IMR-90 (cell line): ENCODE data around the gene TRIM17. TPM values are rescaled to one million over a fixed set of nuclear protein-coding genes. Genes with fewer than 3 reads are reported as not detected.

Experiments
- ATAC-seq: fragments of 200-7000 bp; cut with Tn5 transposase; 2 replicates; pipeline ENCODE4 v1.9.1; 2020; ENCODE audit warnings: low read depth, mild to moderate bottlenecking, moderate library complexity
- BruUV-seq: library from RNA; stranded (reverse); fragments of 400-500 nt; replicated peaks from 2 replicates; lab custom pipeline; 2021; lab: Mats Ljungman, UMichigan
- CTCF ChIA-PET: fragments of 300-600 bp; formaldehyde crosslinking; extraction: SDS; loops from one replicate; lab custom pipeline; 2021; ENCODE audit warnings: antibody characterized with exemption; lab: Yijun Ruan, JAX
- POLR2A ChIA-PET: fragments of 300-600 bp; sonication (Branson Sonifier 250); formaldehyde crosslinking; loops from one replicate; lab custom pipeline; 2022; ENCODE audit warnings: antibody characterized with exemption; ENCODE audit not compliant: unreplicated experiment; lab: Charles Lee
- DNase-seq: peaks from one replicate; pipeline ENCODE4 v3.0.0; 2013
- H2AFZ ChIP-seq: replicated peaks from 2 replicates; pipeline ENCODE3; 2013; ENCODE audit warnings: low read length, mild to moderate bottlenecking; ENCODE audit not compliant: poor library complexity
- H2AK5ac ChIP-seq: 2 replicates; pipeline ENCODE4 v1.6.1; 2013; ENCODE audit warnings: low read depth, low read length, inconsistent platforms
- H2AK9ac ChIP-seq: replicated peaks from 2 replicates; pipeline ENCODE3; 2013; ENCODE audit warnings: mild to moderate bottlenecking, low read depth, low read length, moderate library complexity; ENCODE audit not compliant: poor library complexity
- H2BK120ac ChIP-seq: 2 replicates; pipeline ENCODE4 v1.6.1; 2013; ENCODE audit warnings: low read depth, low read length, inconsistent platforms
- H2BK15ac ChIP-seq: 3 replicates; pipeline ENCODE4 v1.6.1; 2013; ENCODE audit warnings: low read depth, low read length, inconsistent platforms
- H2BK20ac ChIP-seq: 2 replicates; pipeline ENCODE4 v1.6.1; 2013; ENCODE audit warnings: low read depth, mild to moderate bottlenecking, inconsistent platforms, low read length, moderate library complexity
- H2BK5ac ChIP-seq: 2 replicates; pipeline ENCODE4 v1.6.1; 2013; ENCODE audit warnings: mild to moderate bottlenecking, low read depth, low read length, inconsistent platforms; ENCODE audit not compliant: poor library complexity, severe bottlenecking
- H3K14ac ChIP-seq: replicated peaks from 2 replicates; pipeline ENCODE4 v1.6.1; 2013; ENCODE audit warnings: low read depth, low read length, inconsistent platforms
- H3K18ac ChIP-seq: 2 replicates; pipeline ENCODE4 v1.6.1; 2013; ENCODE audit warnings: low read depth, low read length, control low read depth
- H3K23ac ChIP-seq: 2 replicates; pipeline ENCODE4 v1.6.1; 2013; ENCODE audit warnings: low read depth, low read length, inconsistent platforms
- H3K27ac ChIP-seq: 2 replicates; pipeline ENCODE4 v1.5.1; 2013; ENCODE audit warnings: mild to moderate bottlenecking, control low read depth, low read length; ENCODE audit not compliant: insufficient read depth
- H3K27me3 ChIP-seq: 2 replicates; pipeline ENCODE4 v1.6.1; 2013; ENCODE audit warnings: low read length; ENCODE audit not compliant: control insufficient read depth, insufficient read depth
- H3K36me3 ChIP-seq: 2 replicates; pipeline ENCODE4 v1.6.1; 2013; ENCODE audit warnings: low read length, mixed read lengths; ENCODE audit not compliant: control insufficient read depth, insufficient read depth
- H3K4ac ChIP-seq: 2 replicates; pipeline ENCODE4 v1.6.1; 2013; ENCODE audit warnings: low read depth, low read length, inconsistent platforms
- H3K4me1 ChIP-seq: 2 replicates; pipeline ENCODE4 v1.6.1; 2013; ENCODE audit warnings: low read length, mixed read lengths; ENCODE audit not compliant: control insufficient read depth, insufficient read depth
- H3K4me2 ChIP-seq: 2 replicates; pipeline ENCODE4 v1.6.1; 2013; ENCODE audit warnings: low read depth, mild to moderate bottlenecking, control low read depth, low read length, moderate library complexity
- H3K4me3 ChIP-seq: 2 replicates; pipeline ENCODE4 v1.5.1; 2013; ENCODE audit warnings: low read depth, mild to moderate bottlenecking, control low read depth, low read length, moderate library complexity; ENCODE audit not compliant: insufficient read depth
- H3K56ac ChIP-seq: 2 replicates; pipeline ENCODE4 v1.6.1; 2013; ENCODE audit warnings: low read length, inconsistent platforms; ENCODE audit not compliant: insufficient read depth; ENCODE audit errors: extremely low read depth
- H3K79me1 ChIP-seq, 2 experiments: 2 replicates each; pipeline ENCODE4 v1.6.1; 2013; ENCODE audit warnings: low read length in 2 of 2, inconsistent platforms in 1 of 2, low read depth in 1 of 2
- H3K9ac ChIP-seq: 2 replicates; pipeline ENCODE4 v1.6.1; 2013; ENCODE audit warnings: low read depth, low read length, control low read depth
- H3K9me1 ChIP-seq: 2 replicates; pipeline ENCODE4 v1.6.1; 2013; ENCODE audit warnings: low read length, inconsistent platforms; ENCODE audit not compliant: insufficient read depth
- H3K9me3 ChIP-seq: 2 replicates; pipeline ENCODE4 v1.6.1; 2013; ENCODE audit warnings: low read length; ENCODE audit not compliant: control insufficient read depth, insufficient read depth
- H4K20me1 ChIP-seq: 2 replicates; pipeline ENCODE4 v1.6.1; 2013; ENCODE audit warnings: low read length, inconsistent platforms; ENCODE audit not compliant: insufficient read depth
- H4K5ac ChIP-seq: 2 replicates; pipeline ENCODE4 v1.6.1; 2013; ENCODE audit warnings: mild to moderate bottlenecking, low read depth, low read length, control low read depth
- H4K8ac ChIP-seq, 2 experiments: 2 replicates each; pipeline ENCODE4 v1.6.1; 2013; ENCODE audit warnings: low read depth in 2 of 2, low read length in 2 of 2, control low read depth in 1 of 2, inconsistent platforms in 1 of 2
- H4K91ac ChIP-seq: 2 replicates; pipeline ENCODE4 v1.6.1; 2013; ENCODE audit warnings: low read depth, low read length, inconsistent platforms; ENCODE audit not compliant: insufficient read depth
- BHLHE40 ChIP-seq: fragments of 150-350 bp; IDR thresholded peaks from 2 replicates; pipeline ENCODE4 v1.6.1; 2016; ENCODE audit warnings: mild to moderate bottlenecking, low read depth, low read length
- CEBPB ChIP-seq: IDR thresholded peaks from 2 replicates; pipeline ENCODE4 v1.6.1; 2012; ENCODE audit warnings: low read depth, low read length, improper control_type of control experiment
- CTCF ChIP-seq: conservative IDR thresholded peaks from 2 replicates; pipeline ENCODE4 v1.5.1; 2012; ENCODE audit warnings: mild to moderate bottlenecking, low read depth, low read length, improper control_type of control experiment
- ELK1 ChIP-seq: fragments of 150-350 bp; IDR thresholded peaks from 2 replicates; pipeline ENCODE4 v1.6.1; 2016; ENCODE audit warnings: low read depth, mild to moderate bottlenecking, low read length, moderate library complexity, borderline replicate concordance
- FOS ChIP-seq: fragments of 150-350 bp; IDR thresholded peaks from 2 replicates; pipeline ENCODE4 v1.6.1; 2016; ENCODE audit warnings: low read depth, low read length
- MAFK ChIP-seq: IDR thresholded peaks from 2 replicates; pipeline ENCODE4 v1.6.1; 2012; ENCODE audit warnings: low read depth, low read length, improper control_type of control experiment
- MAZ ChIP-seq: IDR thresholded peaks from 2 replicates; pipeline ENCODE4 v1.6.1; 2012; ENCODE audit warnings: low read depth, mild to moderate bottlenecking, low read length, improper control_type of control experiment, moderate library complexity, borderline replicate concordance
- MXI1 ChIP-seq: IDR thresholded peaks from 2 replicates; pipeline ENCODE4 v1.6.1; 2012; ENCODE audit warnings: low read depth, mild to moderate bottlenecking, low read length, moderate library complexity, borderline replicate concordance
- NFE2L2 ChIP-seq: fragments of 150-350 bp; IDR thresholded peaks from 2 replicates; pipeline ENCODE4 v1.6.1; 2016; ENCODE audit warnings: low read depth, mild to moderate bottlenecking, low read length
- POLR2A ChIP-seq: IDR thresholded peaks from 2 replicates; pipeline ENCODE4 v1.6.1; 2012; ENCODE audit warnings: mild to moderate bottlenecking, low read depth, low read length
- RCOR1 ChIP-seq: IDR thresholded peaks from 2 replicates; pipeline ENCODE4 v1.6.1; 2012; ENCODE audit warnings: mild to moderate bottlenecking, low read length, improper control_type of control experiment; ENCODE audit not compliant: insufficient replicate concordance
- USF2 ChIP-seq: fragments of 150-350 bp; IDR thresholded peaks from 2 replicates; pipeline ENCODE4 v1.6.1; 2017; ENCODE audit warnings: mild to moderate bottlenecking, antibody characterized with exemption, low read length, low read depth
- WGBS, 2 experiments: methylation state at CpG; one replicate each; pipeline versions ENCODE4 v1.1.5 to v1.1.7; 2013; ENCODE audit warnings: missing lambda C conversion rate in 2 of 2; ENCODE audit not compliant: insufficient read length in 1 of 2; ENCODE audit errors: extremely low coverage in 2 of 2; 5-methylcytosine and 5-hydroxymethylcytosine counted together
- dilution Hi-C: fragments of 300-500 bp; cut with HindIII; formaldehyde crosslinking; loops from one replicate; pipeline ENCODE4 v1.14.3; 2018; ENCODE audit warnings: low sequenced_read_pairs; ENCODE audit not compliant: unreplicated experiment
- in situ Hi-C: fragments of 300-500 bp; cut with MboI; formaldehyde crosslinking; loops from 3 replicates; pipeline ENCODE4 v1.14.3; 2019; ENCODE audit warnings: low sequenced_read_pairs, inconsistent platforms, mixed read lengths
- intact Hi-C: fragments of 100-400 bp; cut with micrococcal nuclease; formaldehyde crosslinking; loops from 2 replicates; pipeline ENCODE4 v1.10.0; 2022
- polyA plus RNA-seq, 3 experiments: library from polyadenylated mRNA; depleted of rRNA; stranded (reverse); fragments of >200 nt; gene quantifications; 2 replicates each; pipeline ENCODE4 v1.2.3, GENCODE V29; 2012; ENCODE audit warnings: low replicate concordance in 1 of 3
- total RNA-seq: library from RNA; depleted of rRNA; stranded (reverse); fragments of >200 nt; gene quantifications from 2 replicates; pipeline ENCODE4 v1.2.3, GENCODE V29; 2012

Gene TRIM17
- total and polyA plus RNA-seq, 2 of the 4 experiments (the other 2 are of a cell fraction): 0.39 TPM; not detected in 1

GRCh38 chr1:228379666-228380065 lies 37.0 kb downstream of the TRIM17 start:
- no peak overlapping the region for H2AK5ac ChIP-seq
- H3K4me3 ChIP-seq: no peak overlapping the region
- dilution Hi-C loops (no loop called here), in situ Hi-C loops (no loop called here), intact Hi-C loops (loop anchor here (5.0 kb wide), 2 partner anchors 78 to 152 kb away; a partner anchor contains a TSS)
- H4K5ac ChIP-seq: no peak overlapping the region
- no peak overlapping the region for H3K9ac ChIP-seq
- DNase-seq (no peak), ATAC-seq (no peak)
- peak overlapping the region; percentile 22 to 80; a peak in 2 of 4 replicates for H4K8ac ChIP-seq
- H3K27ac ChIP-seq: no peak overlapping the region
- no peak overlapping the region for H2BK120ac ChIP-seq
- no TSS peak for BruUV-seq
- WGBS, 2 experiments: no CpG with 5 or more reads among the region's 8 CpGs
- no peak overlapping the region for H3K4ac ChIP-seq
- peak overlapping the region; percentile 89 for H2AK9ac ChIP-seq
- H4K91ac ChIP-seq: no peak overlapping the region
- no peak overlapping the region for H3K4me2 ChIP-seq
- no peaks in the 10 kb centered on the region for H3K79me1 ChIP-seq
- H4K20me1 ChIP-seq: no peaks in the 10 kb centered on the region
- no peak overlapping the region for H2BK5ac ChIP-seq
- H3K23ac ChIP-seq: peak overlapping the region; percentile 10; the same call in 1 of the 2 replicates
- no peaks in the 10 kb centered on the region; the same call in 1 of the 2 replicates for H3K9me3 ChIP-seq
- peak overlapping the region; percentile 97 for H2AFZ ChIP-seq
- peaks cover 12% of the 10 kb centered on the region; the same call in 1 of the 2 replicates for H3K4me1 ChIP-seq
- H2BK15ac ChIP-seq: no peak overlapping the region
- TF ChIP-seq MAZ (no peak), BHLHE40 (no peak), NFE2L2 (no peak), CEBPB (no peak), MAFK (no peak), FOS (no peak), RCOR1 (no peak), POLR2A (no peak), ELK1 (no peak), MXI1 (no peak), CTCF (no peak), USF2 (no peak)
- no peak overlapping the region for H2BK20ac ChIP-seq
- ChIA-PET CTCF (interaction anchor here (1.5 kb wide), 1 partner anchor 14 kb away, joined by 5 read pairs; no protein-coding TSS in a partner anchor), POLR2A (no interaction called here)
- no peaks in the 10 kb centered on the region for H3K27me3 ChIP-seq
- H3K56ac ChIP-seq: no peak overlapping the region
- H3K18ac ChIP-seq: no peak overlapping the region
- peaks cover 3% of the 10 kb centered on the region; the same call in 1 of the 2 replicates for H3K36me3 ChIP-seq
- peaks cover 8% of the 10 kb centered on the region; the same call in 1 of the 2 replicates for H3K9me1 ChIP-seq
- no peak overlapping the region for H3K14ac ChIP-seq
